HL-60 (cell line): ENCODE data around the gene RAB40B.

Source experiments
- CTCF ChIP-seq: IDR thresholded peaks from one replicate; pipeline ENCODE4 v1.5.1; 2011; ENCODE audit warnings: low read length, control low read depth, inconsistent platforms; ENCODE audit not compliant: insufficient read depth
- GABPA ChIP-seq: IDR thresholded peaks from 2 replicates; pipeline ENCODE4 v1.6.1; 2012; ENCODE audit warnings: low read depth
- POLR2AphosphoS5 ChIP-seq: IDR thresholded peaks from 2 replicates; pipeline ENCODE4 v1.6.1; 2012; ENCODE audit warnings: low read depth
- REST ChIP-seq: IDR thresholded peaks from 2 replicates; pipeline ENCODE4 v1.6.1; 2012; ENCODE audit warnings: low read depth; ENCODE audit not compliant: insufficient replicate concordance
- SPI1 ChIP-seq: IDR thresholded peaks from 2 replicates; pipeline ENCODE4 v1.6.1; 2012; ENCODE audit warnings: low read depth, mild to moderate bottlenecking, borderline replicate concordance

- TF ChIP-seq CTCF (no peak), POLR2AphosphoS5 (no peak), REST (no peak), GABPA (no peak), SPI1 (no peak)
Measured at GRCh38 chr17:82619211-82619610, 79.3 kb downstream of the RAB40B start.
